ENCODE measurements around the gene RAPGEF6.

DNA sequence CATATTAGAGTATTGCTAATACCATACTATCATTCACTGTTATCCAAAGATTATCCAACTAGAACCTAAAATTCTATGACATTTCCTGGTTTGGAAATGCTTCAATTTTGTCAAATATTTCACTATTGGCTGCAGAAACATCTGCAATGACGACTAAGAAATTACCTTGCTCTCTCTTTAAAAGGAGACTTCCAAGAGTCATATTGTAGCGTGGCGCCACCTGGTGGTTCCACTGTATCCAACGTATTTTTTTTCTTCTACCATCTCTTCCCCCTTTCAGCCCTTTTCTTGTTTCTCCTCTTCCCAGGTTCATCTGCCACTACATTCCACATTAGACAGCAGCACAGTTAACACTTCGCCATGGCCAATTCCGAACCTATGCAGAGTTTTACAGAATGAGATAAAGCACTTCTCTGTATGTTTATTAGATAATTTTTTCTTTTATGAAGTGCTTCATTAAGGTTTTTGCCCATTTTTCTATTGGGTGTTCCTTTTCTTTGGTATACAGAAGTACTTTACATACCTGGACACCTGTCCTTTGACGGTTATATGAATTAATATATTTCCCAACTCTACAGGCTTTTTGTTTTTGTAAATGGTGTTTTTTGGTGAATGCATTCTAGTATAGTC is 217.7 kb downstream of the RAPGEF6 start:
- TF ChIP-seq POLR2AphosphoS5 (IDR thresholded peaks at IDR 0.05) = peak in 1 of 3 donors; percentile 49
- TF ChIP-seq, protein P1, sequence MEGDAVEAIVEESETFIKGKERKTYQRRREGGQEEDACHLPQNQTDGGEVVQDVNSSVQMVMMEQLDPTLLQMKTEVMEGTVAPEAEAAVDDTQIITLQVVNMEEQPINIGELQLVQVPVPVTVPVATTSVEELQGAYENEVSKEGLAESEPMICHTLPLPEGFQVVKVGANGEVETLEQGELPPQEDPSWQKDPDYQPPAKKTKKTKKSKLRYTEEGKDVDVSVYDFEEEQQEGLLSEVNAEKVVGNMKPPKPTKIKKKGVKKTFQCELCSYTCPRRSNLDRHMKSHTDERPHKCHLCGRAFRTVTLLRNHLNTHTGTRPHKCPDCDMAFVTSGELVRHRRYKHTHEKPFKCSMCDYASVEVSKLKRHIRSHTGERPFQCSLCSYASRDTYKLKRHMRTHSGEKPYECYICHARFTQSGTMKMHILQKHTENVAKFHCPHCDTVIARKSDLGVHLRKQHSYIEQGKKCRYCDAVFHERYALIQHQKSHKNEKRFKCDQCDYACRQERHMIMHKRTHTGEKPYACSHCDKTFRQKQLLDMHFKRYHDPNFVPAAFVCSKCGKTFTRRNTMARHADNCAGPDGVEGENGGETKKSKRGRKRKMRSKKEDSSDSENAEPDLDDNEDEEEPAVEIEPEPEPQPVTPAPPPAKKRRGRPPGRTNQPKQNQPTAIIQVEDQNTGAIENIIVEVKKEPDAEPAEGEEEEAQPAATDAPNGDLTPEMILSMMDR (IDR thresholded peaks at IDR 0.05) = peak in 5 of 7 experiments; percentile 66 to 89 (median 86)
- TF ChIP-seq POLR2A (IDR thresholded peaks at IDR 0.05) = no peak
- TF ChIP-seq EP300 (IDR thresholded peaks at IDR 0.05) = no peak
